WI38 (cell line): Measurements from ENCODE around the gene PPP2R2C.

Source experiments
- H3K4me3 ChIP-seq: 2 replicates; pipeline ENCODE4 v1.5.1; 2011; ENCODE audit warnings: low read depth, mild to moderate bottlenecking, control low read depth, low read length
- CTCF ChIP-seq: IDR thresholded peaks from 2 replicates; pipeline ENCODE4 v1.5.1; 2012; ENCODE audit warnings: low read depth, mild to moderate bottlenecking, control low read depth, low read length

PPP2R2C gene

GRCh38 chr4:6364146-6364545, 108.3 kb downstream of the PPP2R2C start:
- H3K4me3 ChIP-seq: no peak overlapping the region
- TF ChIP-seq CTCF: no peak

- TF ChIP-seq CTCF: no peak
- H3K4me3 ChIP-seq: no peak overlapping the region
Observed at GRCh38 chr4:6362896-6363295, 109.5 kb downstream of the PPP2R2C start.

- H3K4me3 ChIP-seq: no peak overlapping the region
- TF ChIP-seq CTCF: no peak
Observed at GRCh38 chr4:6362243-6362885, 110.0 kb downstream of the PPP2R2C start.

- H3K4me3 ChIP-seq: no peak overlapping the region
- no peak for TF ChIP-seq CTCF
Observed at GRCh38 chr4:6361076-6361784, 111.2 kb downstream of the PPP2R2C start.

- no peak for TF ChIP-seq CTCF
Observed at GRCh38 chr4:6360385-6360784, 112.0 kb downstream of the PPP2R2C start.

GRCh38 chr4:6359536-6360308, 112.7 kb downstream of the PPP2R2C start:
- no peak for TF ChIP-seq CTCF

More at GRCh38 chr4:6360385-6360784, 112.0 kb downstream of the PPP2R2C start:
- H3K4me3 ChIP-seq: no peak overlapping the region

GRCh38 chr4:6357476-6357875, 114.9 kb downstream of the PPP2R2C start:
- TF ChIP-seq CTCF: no peak
- no peak overlapping the region for H3K4me3 ChIP-seq

More at GRCh38 chr4:6359536-6360308, 112.7 kb downstream of the PPP2R2C start:
- no peak overlapping the region for H3K4me3 ChIP-seq
